Measurements from ENCODE around the gene KDM3A.
"Not testable (repeated sequence)": the region's sequence is repeated elsewhere in the genome, so short reads cannot be mapped to it uniquely, and the experiment has no call there.

Gene KDM3A

GRCh38 chr2:86480105-86480504 lies 38.9 kb downstream of the KDM3A start:
- DNase-seq (ENCODE audit: low read depth in 2 of 2), result no peak

GRCh38 chr2:86482034-86482433 lies 40.9 kb downstream of the KDM3A start:
- no peak for DNase-seq (ENCODE audit: low read depth in 2 of 2)

- no peak for DNase-seq (ENCODE audit: low read depth in 2 of 2)
These were observed 43.2 kb downstream of the KDM3A start for GRCh38 chr2:86484385-86484784.

- DNase-seq (ENCODE audit: low read depth in 2 of 2), result no peak
These were observed 43.9 kb downstream of the KDM3A start for GRCh38 chr2:86485103-86485502.

- DNase-seq (ENCODE audit: low read depth in 2 of 2), result no peak
These were observed 44.6 kb downstream of the KDM3A start for GRCh38 chr2:86485802-86486201.

- DNase-seq (ENCODE audit: low read depth in 2 of 2), result no peak
These were observed 45.9 kb downstream of the KDM3A start for GRCh38 chr2:86487062-86487461.

- DNase-seq (ENCODE audit: low read depth in 2 of 2), result no peak
These were observed 47.5 kb downstream of the KDM3A start for GRCh38 chr2:86488561-86489250.

- DNase-seq (ENCODE audit: low read depth in 2 of 2), result no peak
These were observed 48.4 kb downstream of the KDM3A start for GRCh38 chr2:86489542-86489941.

GRCh38 chr2:86490245-86490644 lies 49.1 kb downstream of the KDM3A start:
- DNase-seq (ENCODE audit: low read depth in 2 of 2), result no peak

GRCh38 chr2:86491088-86491487 lies 49.9 kb downstream of the KDM3A start:
- DNase-seq (ENCODE audit: low read depth in 2 of 2), result no peak

- DNase-seq (ENCODE audit: low read depth in 2 of 2), result no peak
These were observed 50.9 kb downstream of the KDM3A start for GRCh38 chr2:86492048-86492453.

GRCh38 chr2:86496391-86496790 lies 55.2 kb downstream of the KDM3A start:
- DNase-seq (ENCODE audit: low read depth in 2 of 2), result not testable (repeated sequence)

- no peak for DNase-seq (ENCODE audit: low read depth in 2 of 2)
These were observed 57.5 kb downstream of the KDM3A start for GRCh38 chr2:86498468-86499260.

- DNase-seq (ENCODE audit: low read depth in 2 of 2), result no peak
These were observed 58.2 kb downstream of the KDM3A start for GRCh38 chr2:86499326-86499725.

GRCh38 chr2:86500325-86501083 lies 59.3 kb downstream of the KDM3A start:
- no peak for DNase-seq (ENCODE audit: low read depth in 2 of 2)

GRCh38 chr2:86507600-86507999 lies 66.4 kb downstream of the KDM3A start:
- DNase-seq (ENCODE audit: low read depth in 2 of 2), result no peak

- no peak for DNase-seq (ENCODE audit: low read depth in 2 of 2)
These were observed 69.3 kb downstream of the KDM3A start for GRCh38 chr2:86510436-86510933.

- DNase-seq (ENCODE audit: low read depth in 2 of 2), result no peak
These were observed 70.9 kb downstream of the KDM3A start for GRCh38 chr2:86512034-86512433.

- no peak for DNase-seq (ENCODE audit: low read depth in 2 of 2)
These were observed 71.7 kb downstream of the KDM3A start for GRCh38 chr2:86512892-86513291.

GRCh38 chr2:86513948-86514660 lies 72.9 kb downstream of the KDM3A start:
- DNase-seq (ENCODE audit: low read depth in 2 of 2), result no peak

- no peak for DNase-seq (ENCODE audit: low read depth in 2 of 2)
These were observed 77.3 kb downstream of the KDM3A start for GRCh38 chr2:86518481-86518880.

- DNase-seq (ENCODE audit: low read depth in 2 of 2), result no peak
These were observed 78.2 kb downstream of the KDM3A start for GRCh38 chr2:86519349-86519748.
